GM19351 (cell line): ENCODE data around the gene VPS33B.
"Not testable (repeated sequence)": the region's sequence is repeated elsewhere in the genome, so short reads cannot be mapped to it uniquely, and the experiment has no call there.

Experiments used
- ATAC-seq: cut with Tn5 transposase; IDR thresholded peaks from one replicate; pipeline ENCODE4 v1.9.1; 2021; ENCODE audit warnings: mild to moderate bottlenecking, moderate library complexity; ENCODE audit not compliant: unreplicated experiment

VPS33B gene

DNA sequence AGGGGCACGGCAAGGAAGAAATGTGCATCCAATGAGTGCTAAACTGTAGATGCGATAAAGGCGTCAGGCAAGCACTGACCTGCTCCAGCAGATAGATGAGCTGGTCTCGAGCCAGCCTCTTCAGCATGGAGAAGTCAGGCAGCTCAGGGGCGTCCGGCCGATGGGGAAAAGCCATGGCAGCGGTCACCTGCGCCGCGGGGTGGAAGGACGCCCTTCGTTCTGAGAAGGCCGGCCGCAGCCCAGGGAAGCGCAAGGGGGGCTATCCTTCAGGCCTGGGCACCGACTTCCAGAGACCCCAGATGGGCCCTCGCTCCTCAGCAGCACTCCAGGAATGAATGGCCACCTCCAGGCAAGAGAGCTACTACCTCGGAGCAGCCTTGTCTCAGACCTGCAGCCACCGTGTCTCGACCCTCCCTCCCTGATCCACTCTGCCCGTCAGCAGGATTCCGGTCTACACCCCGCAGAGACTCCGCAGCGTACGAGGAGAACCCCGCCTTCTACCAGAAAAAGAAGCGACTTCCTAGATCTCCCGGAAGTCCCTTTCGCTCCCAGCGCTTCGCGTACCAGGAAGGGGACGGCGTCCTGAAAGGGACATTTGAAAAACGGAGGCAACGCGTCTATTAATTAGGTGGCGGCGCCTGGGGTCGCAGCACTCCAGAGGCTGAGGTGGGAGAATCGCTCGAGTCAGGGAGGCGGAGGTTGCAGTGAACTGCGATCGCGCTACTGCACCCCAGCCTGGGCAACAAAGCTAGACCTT lies at the start of gene VPS33B:
Gene VPS33B (minus strand): TSS at position 520 of the 757 bp plus-strand sequence. CDS start 345 bp downstream, at position 175.
- ATAC-seq: peak; percentile 68

DNA sequence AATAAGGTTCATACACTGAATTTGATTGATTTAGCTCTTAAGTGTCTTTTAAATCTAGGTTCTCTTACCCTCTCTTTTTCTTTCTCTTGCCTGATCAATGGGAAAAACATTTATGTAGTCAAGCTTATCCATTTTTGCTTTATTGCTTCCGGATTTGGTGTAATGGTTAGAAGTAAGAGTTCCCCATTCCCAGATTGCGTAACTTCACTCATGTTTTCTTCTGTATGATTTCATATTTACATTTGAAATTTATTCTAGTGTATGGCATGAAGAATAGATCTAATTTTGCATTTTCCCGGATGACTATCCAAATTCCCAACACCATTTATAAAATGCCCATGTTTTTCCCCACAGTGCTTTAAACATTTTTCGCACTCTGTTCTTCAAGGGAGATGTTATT lies 49.8 kb upstream of the VPS33B start:
- ATAC-seq: no peak

DNA sequence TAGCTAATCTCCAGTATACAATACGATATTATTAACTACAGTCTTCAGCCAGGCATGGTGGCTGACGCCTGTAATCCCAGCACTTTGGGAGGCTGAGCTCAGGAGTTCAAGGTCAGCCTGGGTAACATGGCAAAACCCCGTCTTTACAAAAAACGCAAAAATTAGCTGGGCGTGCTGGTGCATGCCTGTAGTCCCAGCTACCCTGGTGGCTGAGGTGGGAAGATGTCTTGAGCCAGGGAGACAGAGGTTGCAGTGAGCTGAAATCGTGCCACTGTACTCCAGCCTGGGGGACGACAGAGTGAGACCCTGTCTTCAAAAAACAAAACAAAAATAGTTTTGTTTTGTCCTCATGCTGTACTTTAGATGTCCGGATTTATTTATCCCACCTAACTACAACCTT lies 48.5 kb upstream of the VPS33B start:
- ATAC-seq: no peak

DNA sequence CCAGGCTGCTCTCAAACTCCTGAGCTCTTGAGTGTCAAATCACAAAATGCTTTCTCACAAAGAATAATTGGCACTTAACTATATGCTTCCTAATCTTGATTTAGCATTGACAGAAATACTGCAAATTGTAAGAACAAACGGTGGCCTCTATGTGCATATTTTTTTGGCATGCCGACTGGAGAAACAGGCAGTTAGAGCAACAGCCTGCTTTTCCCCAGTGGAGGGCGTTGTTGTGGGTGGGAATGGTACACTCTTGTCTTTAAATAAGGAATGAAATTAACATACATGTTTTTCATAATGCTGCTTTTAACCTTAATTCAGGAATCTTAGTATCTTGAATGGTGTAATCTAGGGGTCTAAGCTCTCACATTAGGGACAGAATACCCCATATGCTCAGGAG lies 46.6 kb upstream of the VPS33B start:
- ATAC-seq: no peak

DNA sequence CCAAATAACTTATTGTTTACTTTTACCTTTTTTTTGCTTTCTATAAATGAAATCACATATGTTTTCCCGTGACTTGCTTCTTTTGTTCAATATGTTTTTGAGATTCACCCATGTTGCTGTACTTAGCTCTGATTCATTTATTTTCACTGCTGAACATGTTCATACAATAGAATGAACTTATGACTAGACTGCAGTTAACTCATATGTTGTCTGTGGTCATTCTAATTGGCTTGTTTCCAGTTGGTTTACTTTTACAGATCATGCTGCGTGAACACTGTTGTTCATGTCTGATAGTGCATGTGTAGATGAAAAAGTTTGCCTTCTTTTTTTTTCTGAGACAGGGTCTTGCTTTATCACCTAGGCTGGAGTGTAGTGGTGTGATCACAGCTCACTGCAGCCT lies 46.0 kb upstream of the VPS33B start:
- ATAC-seq: no peak

DNA sequence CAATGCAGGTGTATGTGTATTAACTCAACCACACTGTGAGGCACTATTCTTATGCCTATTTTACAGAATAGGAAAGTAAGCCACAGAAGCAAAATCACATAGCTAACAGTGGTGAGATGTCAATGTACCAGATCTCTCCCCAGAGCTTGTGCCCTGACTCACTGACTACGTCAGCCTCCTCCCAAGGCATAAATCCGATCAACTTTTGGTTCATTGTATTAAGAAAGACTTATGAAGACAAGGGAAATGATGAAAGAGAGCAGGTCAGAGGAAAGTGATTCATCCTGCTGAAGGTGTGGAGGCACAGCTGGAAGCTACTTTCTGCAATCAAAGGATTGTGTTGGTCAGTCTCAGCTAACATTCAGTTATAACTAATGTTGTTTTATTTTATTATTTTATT lies 44.6 kb upstream of the VPS33B start:
- no peak for ATAC-seq

DNA sequence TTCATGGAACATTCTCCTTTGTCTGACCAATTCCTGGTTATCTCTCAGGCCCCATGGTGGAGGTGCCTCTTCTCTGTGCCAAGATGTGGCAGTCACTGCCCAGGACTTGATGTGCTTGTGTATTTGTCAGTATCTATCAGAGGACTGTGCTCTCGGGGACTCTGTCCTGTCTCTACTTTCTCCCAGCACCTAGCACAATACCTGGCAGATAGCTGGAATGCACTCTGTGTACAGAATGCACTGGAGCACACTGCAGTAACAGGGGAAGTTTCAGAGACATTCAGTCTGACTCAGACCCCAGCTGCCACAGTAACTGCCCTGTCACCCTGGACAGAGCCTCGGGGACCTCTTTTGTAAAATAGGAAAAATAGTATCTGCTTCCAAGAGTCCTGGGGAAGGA lies 43.1 kb upstream of the VPS33B start:
- ATAC-seq: no peak

DNA sequence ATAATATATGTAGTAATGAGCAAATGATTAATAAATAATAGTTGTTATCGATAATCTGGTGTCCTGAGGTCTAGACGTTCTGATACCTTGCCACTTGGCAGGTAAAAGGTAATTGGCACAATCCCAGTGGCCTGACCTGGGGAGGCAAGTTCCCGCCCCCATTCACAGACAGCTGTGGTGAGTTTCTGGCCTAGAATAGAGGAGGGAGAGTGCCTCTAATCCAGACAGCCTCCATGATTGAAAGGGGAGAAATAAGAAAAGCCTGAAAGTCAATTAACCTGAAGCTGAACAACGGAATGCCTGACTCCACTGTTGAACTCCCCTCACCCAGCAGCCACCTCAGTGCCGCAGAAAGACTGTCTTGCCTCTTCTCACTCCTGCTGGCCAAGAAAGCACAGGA lies 39.6 kb upstream of the VPS33B start:
- ATAC-seq: no peak

DNA sequence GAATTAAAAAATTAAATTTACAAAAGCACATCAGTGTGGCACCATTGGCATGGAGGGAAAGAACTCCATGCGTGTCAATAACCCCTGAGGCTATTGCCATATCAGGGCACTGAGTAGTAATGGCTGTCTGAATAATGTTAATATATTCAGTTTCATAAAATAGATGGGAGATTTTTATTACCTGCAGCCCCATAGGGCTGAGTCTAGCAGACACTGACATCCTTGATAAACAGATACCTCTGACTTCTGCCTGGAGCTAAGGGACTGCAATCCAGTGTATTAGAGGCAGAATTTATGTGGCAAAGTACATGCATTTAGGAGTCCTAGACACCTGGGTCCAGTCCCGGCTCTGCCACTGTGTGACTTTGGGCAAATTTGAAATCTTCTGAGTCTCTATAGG lies 38.8 kb upstream of the VPS33B start:
- ATAC-seq: no peak

DNA sequence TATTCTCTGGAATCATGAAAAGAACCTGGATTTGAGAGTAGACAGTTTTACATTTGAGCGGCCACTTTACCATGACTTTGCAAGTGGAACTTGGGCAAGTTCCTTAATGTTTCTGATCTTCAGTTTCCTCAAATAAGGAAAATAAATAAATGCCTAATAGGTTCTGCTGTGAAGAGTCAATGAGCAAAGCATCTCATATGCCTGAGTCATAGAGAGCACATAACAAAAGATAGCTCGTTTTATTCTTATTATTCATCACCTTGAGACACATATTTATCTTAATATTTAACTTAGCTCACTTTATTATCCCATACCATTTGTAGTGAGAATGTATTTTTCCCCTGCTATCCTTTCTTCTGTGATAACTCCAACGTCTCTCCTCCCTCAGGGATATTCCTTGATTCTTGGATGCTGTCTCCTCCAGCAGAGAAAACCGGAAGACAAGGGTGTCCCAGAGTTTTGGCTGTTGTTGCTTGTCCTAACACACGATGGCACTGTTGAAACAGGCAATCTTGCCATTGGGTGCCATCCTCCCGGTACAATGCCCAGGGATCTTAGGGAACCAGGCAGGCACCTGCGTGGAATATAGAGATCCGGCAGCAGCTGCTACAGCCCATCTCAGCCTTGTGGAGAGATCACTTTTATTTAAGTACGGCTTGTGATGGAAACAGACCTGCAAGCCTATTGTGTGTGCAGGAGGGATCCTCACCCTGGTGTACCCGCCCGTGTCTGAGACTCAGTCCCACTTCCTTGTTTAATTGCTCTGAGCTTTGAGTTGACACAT lies 33.3 kb upstream of the VPS33B start:
- peak; percentile 65 for ATAC-seq

DNA sequence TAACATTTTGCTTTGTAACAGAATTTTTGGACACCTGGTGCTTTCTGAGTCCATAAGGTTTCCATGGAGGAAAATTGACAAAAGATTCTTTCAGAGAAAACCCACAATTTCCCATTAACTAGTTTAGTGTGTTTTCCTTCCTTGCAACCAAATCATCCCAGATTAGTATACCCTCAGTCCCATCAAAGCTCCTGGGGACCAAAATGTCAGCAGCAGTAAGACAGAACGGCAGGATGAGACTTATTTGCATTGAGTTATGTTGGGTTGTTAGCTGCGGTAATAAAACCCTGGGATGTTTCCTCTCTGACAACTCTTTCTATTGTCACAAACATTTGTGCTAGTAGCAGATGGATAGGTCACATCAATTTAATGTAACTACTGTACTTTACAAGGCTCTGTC lies 32.4 kb upstream of the VPS33B start:
- no peak for ATAC-seq

DNA sequence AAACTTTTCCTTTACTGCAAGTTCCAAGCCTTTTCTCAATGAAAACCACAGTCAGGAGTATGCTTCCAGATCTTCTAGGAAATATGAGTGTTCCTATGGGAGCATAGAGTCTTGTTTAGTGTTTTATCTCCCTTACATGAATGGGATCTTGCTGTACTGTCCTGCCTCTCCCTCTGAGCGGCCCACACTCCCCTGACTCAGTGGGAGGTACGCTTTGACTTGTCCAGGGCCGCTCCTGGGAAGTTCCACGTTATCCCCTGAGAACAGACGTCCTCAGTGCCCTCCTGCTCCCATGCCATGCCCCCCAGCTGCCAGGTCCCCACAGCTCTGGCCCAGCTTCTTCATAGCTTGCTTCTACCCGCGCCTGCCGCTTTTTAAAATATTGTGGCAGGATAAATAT lies 28.9 kb upstream of the VPS33B start:
- no peak for ATAC-seq

DNA sequence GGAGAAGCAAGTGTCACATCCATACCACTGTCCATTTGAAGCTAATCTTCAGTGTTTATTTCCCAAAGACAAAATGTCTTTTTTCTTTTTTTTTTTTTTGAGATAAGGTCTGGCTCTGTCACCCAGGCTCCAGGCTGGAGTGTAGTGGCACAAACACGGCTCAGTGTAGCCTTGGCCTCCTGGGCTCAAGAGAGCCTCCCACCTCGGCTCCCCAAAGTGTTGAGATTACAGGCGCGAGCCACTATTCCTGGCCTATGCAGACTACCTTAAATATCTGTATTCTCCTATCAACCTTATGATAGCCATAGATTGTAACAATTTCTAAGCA lies 27.7 kb upstream of the VPS33B start:
- no peak for ATAC-seq

DNA sequence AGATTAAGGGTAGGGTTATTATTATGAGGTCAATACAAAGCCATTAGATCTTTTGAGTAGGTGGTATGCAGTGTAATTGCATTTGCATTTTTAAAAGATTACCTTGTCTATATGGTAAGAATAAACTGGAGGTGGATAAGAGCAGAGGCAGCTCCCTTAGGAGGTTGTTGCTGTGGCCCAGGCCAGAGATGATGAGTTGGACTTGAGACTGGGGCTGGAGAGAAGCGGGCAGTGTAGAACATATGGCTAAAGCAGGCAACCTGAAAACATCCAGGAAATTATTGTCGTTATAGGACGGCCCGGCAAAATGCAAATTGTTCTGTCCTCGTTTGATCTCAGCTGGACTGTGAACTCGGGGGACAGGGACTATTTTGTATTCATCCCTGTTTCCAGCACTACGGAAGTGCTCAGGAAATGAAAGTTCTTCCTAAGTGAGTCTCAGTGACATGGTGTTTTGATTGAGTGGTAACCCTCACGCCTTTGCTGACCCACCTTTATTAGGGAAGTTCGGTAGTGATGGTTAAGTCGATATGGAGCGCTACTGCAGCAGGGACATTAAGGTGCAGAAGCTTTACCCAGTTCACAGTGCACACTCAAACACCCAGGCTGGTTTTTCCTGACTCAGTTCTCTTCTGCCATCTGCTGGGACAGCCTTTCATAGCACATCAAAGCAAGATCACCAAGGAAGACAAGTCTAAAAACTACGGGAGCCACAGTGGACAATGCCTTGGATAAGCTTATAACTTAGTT lies 27.2 kb upstream of the VPS33B start:
- peak; percentile 88 for ATAC-seq

DNA sequence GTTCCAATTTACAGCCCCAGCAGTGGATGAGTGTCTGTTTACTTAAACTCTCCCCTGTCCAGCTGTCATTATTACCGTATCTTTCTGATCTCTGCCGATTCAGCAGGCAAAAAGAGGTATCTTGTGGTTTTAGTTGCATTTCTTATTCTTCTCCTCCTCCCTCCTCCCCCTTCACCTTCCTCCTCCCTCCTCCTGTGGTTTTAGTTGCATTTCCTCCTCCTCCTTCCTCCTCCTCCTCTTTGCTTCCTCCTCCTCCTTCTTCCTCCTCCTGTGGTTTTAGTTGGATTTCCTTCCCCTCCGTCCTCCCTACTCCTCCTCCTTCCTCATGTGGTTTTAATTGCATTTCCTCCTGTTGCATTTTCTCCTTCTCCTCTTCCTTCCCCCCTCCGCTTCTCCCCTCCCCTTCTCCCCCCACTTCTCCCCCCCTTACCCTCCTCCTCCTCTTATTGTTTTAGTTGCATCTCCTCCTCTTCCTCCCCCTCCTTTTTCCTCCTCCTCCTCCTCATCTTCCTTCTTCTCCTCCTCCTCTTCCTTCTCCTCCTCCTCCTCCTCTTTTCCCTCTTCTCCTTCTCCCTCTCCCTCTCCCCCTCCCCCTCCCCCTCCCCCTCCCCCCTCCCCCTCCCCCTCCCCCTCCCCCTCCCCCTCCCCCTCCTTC lies 25.3 kb upstream of the VPS33B start:
- no peak for ATAC-seq

DNA sequence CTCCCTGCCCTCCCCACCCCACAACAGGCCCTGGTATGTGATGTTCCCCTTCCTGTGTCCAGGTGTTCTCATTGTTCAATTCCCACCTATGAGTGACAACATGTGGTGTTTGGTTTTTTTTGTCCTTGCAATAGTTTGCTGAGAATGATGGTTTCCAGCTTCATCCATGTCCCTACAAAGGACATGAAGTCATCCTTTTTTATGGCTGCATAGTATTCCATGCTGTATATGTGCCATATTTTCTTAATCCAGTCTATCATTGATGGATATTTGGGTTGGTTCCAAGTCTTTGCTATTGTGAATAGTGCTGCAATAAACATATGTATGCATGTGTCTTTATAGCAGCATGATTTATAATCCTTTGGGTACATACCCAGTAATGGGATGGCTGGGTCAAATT lies 23.7 kb upstream of the VPS33B start:
- not testable (repeated sequence) for ATAC-seq

DNA sequence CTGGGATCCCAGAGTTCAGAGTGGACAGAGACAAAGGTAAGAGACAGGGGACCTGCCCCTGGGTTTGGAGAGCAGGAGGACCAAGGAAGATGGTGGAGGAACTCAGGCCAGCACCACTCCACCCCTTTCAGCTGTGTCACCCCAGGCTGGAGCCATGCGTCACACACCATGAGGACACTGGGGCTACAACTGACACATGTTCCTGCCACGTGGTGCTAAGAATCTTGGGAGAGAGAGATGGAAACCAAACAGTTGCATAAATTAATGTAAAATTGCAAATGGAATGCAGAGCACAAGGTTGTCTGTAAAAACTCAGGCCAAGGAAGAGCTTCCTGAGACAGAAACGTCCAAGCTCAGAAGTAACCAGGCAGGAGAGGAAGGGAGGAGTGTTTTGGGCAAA lies 22.7 kb upstream of the VPS33B start:
- no peak for ATAC-seq

DNA sequence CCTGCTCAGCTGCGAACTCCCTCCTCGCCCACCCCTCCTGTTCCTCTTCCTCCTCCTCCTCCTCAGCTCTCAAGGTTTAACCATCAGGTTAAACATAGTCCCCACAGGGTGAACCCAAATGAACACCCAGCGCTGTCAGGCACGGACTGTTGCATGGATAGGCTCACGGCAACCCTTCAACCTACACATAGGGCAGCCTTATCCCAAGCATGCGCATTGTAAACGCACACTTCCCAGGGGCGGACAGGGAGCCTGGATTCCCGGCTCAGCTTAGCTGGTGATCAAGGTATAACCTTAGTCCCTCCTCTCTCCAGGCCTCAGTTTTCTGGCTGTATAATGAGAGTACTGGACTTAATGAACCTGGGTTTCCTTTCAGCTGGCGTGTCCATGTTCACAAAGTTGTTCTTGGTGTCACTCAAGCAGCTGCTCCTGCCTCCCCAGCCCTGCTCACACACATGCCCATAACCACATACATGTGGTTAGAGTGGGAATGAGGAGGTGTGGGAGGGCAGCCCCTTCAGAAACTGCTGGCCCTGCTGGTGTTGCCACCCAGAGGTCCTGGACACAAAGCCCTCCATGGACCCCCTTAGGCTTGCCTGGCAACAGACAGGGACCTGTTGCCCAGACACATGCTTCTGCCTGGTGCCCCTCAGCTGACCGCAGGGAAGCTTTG lies 20.9 kb upstream of the VPS33B start:
- no peak for ATAC-seq

DNA sequence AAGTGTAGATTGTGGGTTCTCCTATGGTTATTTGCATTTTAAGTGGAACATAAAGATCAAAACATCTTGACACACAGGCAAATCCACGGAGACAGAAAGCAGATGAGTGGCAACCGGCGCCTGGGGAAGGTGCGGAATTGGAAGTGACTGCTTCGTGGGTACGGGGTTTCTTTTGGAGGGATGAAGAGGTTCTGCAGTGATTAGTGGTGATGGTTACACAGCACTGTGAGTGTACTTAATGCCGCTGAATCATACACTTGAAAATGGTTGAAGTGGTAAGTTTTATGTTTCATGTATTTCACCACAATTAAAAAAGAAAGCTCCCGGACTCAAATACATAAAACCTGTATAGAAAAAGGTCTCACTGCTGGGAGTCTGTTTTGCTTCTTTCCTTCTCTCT lies 18.5 kb upstream of the VPS33B start:
- ATAC-seq: no peak

DNA sequence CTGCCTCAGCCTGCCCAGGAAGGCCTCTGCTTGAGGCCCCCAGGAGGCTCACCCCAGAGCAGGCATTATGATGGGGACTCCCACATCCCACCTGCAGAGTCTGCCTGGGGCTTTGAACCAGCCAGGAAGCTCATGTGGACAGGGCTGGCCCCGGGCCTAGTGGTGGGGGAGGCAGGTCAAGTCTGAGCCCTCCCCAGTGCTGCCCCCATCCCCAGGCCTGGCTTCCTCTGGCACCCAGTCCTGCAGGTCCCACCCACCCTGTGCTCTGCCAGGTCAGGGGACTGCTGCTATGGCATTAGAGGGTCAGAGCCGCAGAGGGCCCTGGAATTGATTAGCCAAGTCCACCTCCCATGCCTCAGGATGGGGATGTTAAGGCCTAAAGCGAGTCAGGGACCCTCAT lies 17.6 kb upstream of the VPS33B start:
- no peak for ATAC-seq
